Epithelial cell of esophagus (primary cell): ENCODE measurements around the gene TP53TG5.

ENCODE experiments used
- DNase-seq: peaks from one replicate; pipeline ENCODE4 v3.0.0; 2010; ENCODE audit warnings: low read depth
- H3K4me3 ChIP-seq: 2 replicates; pipeline ENCODE4 v1.5.1; 2011; ENCODE audit warnings: mild to moderate bottlenecking, low read length, control low read depth
- TF ChIP-seq, protein P1 (sequence below): IDR thresholded peaks from 2 replicates; pipeline ENCODE4 v1.5.1; 2011; ENCODE audit warnings: low read depth, mild to moderate bottlenecking, low read length, control low read depth, inconsistent platforms; ENCODE audit not compliant: insufficient read depth; ENCODE audit errors: missing control alignments

Gene TP53TG5

DNA sequence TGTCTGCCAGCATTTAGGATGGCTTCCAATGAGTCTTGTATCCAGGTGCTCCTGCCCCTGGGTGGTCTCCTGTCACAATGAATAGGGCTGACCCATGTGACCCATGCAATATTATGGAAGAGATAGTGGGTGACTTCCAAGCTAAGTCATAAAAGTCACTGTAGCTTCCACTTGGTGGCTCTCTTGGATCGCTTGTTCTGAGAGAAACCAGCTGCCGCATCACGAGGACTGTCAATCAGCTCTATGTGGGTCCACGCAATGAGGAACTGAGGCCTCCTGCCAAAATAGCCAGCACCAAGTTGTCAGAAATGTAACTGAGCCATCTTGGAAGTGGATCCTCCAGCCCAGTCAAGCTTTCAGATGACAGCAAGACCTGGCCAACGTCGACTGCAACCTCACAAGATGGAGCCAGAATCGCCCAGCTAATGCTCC lies 55.2 kb downstream of the TP53TG5 start:
- H3K4me3 ChIP-seq: no peak overlapping the region
- TF ChIP-seq, protein P1, sequence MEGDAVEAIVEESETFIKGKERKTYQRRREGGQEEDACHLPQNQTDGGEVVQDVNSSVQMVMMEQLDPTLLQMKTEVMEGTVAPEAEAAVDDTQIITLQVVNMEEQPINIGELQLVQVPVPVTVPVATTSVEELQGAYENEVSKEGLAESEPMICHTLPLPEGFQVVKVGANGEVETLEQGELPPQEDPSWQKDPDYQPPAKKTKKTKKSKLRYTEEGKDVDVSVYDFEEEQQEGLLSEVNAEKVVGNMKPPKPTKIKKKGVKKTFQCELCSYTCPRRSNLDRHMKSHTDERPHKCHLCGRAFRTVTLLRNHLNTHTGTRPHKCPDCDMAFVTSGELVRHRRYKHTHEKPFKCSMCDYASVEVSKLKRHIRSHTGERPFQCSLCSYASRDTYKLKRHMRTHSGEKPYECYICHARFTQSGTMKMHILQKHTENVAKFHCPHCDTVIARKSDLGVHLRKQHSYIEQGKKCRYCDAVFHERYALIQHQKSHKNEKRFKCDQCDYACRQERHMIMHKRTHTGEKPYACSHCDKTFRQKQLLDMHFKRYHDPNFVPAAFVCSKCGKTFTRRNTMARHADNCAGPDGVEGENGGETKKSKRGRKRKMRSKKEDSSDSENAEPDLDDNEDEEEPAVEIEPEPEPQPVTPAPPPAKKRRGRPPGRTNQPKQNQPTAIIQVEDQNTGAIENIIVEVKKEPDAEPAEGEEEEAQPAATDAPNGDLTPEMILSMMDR: peak; percentile 43
- peak; percentile 60 for DNase-seq
